GM21526 (cell line): ENCODE measurements around the gene MSI2.
"Not testable (repeated sequence)": the region's sequence is repeated elsewhere in the genome, so short reads cannot be mapped to it uniquely, and the experiment has no call there.

ENCODE experiments used
- ATAC-seq: cut with Tn5 transposase; IDR thresholded peaks from one replicate; pipeline ENCODE4 v1.9.1; 2021; ENCODE audit warnings: moderate library complexity; ENCODE audit not compliant: unreplicated experiment, low FRiP score

Gene MSI2

GRCh38 chr17:57490111-57490845, 234.0 kb downstream of the MSI2 start:
- ATAC-seq, result no peak

- ATAC-seq, result no peak
These were observed 234.6 kb downstream of the MSI2 start for GRCh38 chr17:57490890-57491289.

GRCh38 chr17:57493171-57493570, 236.8 kb downstream of the MSI2 start:
- no peak for ATAC-seq

- no peak for ATAC-seq
These were observed 237.3 kb downstream of the MSI2 start for GRCh38 chr17:57493625-57494024.

GRCh38 chr17:57494443-57494842, 238.1 kb downstream of the MSI2 start:
- no peak for ATAC-seq

- no peak for ATAC-seq
These were observed 239.4 kb downstream of the MSI2 start for GRCh38 chr17:57495771-57496170.

- ATAC-seq, result no peak
These were observed 240.1 kb downstream of the MSI2 start for GRCh38 chr17:57496382-57496781.

- no peak for ATAC-seq
These were observed 242.1 kb downstream of the MSI2 start for GRCh38 chr17:57498443-57498842.

- not testable (repeated sequence) for ATAC-seq
These were observed 242.9 kb downstream of the MSI2 start for GRCh38 chr17:57499221-57499620.

GRCh38 chr17:57499648-57500049, 243.3 kb downstream of the MSI2 start:
- ATAC-seq, result no peak

- ATAC-seq, result no peak
These were observed 244.7 kb downstream of the MSI2 start for GRCh38 chr17:57501016-57501415.

- ATAC-seq, result no peak
These were observed 245.7 kb downstream of the MSI2 start for GRCh38 chr17:57502022-57502421.

- ATAC-seq, result no peak
These were observed 246.5 kb downstream of the MSI2 start for GRCh38 chr17:57502811-57503241.

GRCh38 chr17:57504208-57504607, 247.9 kb downstream of the MSI2 start:
- no peak for ATAC-seq

- no peak for ATAC-seq
These were observed 249.8 kb downstream of the MSI2 start for GRCh38 chr17:57505841-57506773.

GRCh38 chr17:57506774-57507127, 250.4 kb downstream of the MSI2 start:
- ATAC-seq, result no peak

- ATAC-seq, result no peak
These were observed 251.5 kb downstream of the MSI2 start for GRCh38 chr17:57507828-57508227.

- ATAC-seq, result no peak
These were observed 252.3 kb downstream of the MSI2 start for GRCh38 chr17:57508671-57509070.

- no peak for ATAC-seq
These were observed 255.3 kb downstream of the MSI2 start for GRCh38 chr17:57511475-57512123.

GRCh38 chr17:57512258-57512657, 255.9 kb downstream of the MSI2 start:
- ATAC-seq, result no peak

- ATAC-seq, result no peak
These were observed 256.4 kb downstream of the MSI2 start for GRCh38 chr17:57512691-57513090.
